GM08714 (cell line): ENCODE results near the gene MLLT6.
A peak's percentile ranks its signal among the peaks of the same experiment; 100 is the strongest.
"Not testable (repeated sequence)": the region's sequence is repeated elsewhere in the genome, so short reads cannot be mapped to it uniquely, and the experiment has no call there.

ENCODE experiments used
- H3K4me3 ChIP-seq: fragments of 200-500 bp; sonication (Bioruptor generic); 2 replicates; pipeline ENCODE4 v1.5.1; 2014; ENCODE audit warnings: mild to moderate bottlenecking, low read length, inconsistent platforms
- ZNF274 ChIP-seq: IDR thresholded peaks from 2 replicates; pipeline ENCODE4 v1.6.1; 2012; ENCODE audit warnings: mild to moderate bottlenecking, low read depth, low read length

MLLT6 gene

DNA sequence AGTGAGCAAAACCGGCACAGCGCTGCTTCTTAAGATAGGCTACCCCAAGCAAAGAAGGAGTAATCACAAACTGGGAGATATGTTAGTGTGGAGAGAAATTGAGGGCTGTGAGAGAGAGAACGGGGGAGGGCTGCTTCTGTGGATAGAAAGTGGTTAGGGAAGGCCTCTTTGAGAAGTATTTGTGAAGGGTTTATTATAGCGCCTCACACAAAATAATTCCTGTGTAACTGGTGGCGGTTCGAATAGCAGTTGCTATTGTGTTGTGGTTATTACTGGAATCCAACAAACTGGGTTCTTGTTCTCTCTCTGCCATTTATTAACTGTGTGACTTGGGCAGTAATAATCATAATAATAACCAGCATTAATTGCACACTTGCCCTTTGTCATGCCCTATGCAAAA, 15.9 kb downstream of the MLLT6 start:
- no peak for TF ChIP-seq ZNF274
- no peak overlapping the region for H3K4me3 ChIP-seq

DNA sequence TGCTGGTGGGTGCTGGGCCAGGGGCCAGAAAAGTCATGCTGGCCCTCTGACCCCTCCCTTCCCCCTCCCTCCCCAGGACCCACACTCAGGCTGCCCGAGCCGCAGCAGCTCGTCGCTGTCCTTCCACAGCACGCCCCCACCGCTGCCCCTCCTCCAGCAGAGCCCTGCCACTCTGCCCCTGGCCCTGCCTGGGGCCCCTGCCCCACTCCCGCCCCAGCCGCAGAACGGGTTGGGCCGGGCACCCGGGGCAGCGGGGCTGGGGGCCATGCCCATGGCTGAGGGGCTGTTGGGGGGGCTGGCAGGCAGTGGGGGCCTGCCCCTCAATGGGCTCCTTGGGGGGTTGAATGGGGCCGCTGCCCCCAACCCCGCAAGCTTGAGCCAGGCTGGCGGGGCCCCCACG, 16.7 kb downstream of the MLLT6 start:
- no peak for TF ChIP-seq ZNF274
- no peak overlapping the region for H3K4me3 ChIP-seq

DNA sequence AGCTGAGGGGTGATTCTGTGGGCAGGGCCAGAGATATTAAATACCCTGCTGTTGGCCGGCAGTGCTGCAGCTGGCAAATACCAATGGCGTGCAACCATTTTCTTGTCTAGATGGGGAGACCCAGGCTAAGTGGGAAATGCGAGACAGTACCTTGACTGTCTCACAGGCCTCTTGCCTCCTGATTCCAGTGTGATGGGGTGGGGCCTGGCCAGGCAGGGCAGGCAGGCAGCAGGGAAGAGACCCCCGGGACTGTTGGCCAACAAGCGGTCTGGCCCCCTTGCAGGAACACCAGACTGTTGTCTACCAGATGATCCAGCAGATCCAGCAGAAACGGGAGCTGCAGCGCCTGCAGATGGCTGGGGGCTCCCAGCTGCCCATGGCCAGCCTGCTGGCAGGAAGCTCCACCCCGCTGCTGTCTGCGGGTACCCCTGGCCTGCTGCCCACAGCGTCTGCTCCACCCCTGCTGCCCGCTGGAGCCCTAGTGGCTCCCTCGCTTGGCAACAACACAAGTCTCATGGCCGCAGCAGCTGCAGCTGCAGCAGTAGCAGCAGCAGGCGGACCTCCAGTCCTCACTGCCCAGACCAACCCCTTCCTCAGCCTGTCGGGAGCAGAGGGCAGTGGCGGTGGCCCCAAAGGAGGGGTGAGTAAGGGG, 19.4 kb downstream of the MLLT6 start:
- no peak for TF ChIP-seq ZNF274
- H3K4me3 ChIP-seq = no peak overlapping the region

DNA sequence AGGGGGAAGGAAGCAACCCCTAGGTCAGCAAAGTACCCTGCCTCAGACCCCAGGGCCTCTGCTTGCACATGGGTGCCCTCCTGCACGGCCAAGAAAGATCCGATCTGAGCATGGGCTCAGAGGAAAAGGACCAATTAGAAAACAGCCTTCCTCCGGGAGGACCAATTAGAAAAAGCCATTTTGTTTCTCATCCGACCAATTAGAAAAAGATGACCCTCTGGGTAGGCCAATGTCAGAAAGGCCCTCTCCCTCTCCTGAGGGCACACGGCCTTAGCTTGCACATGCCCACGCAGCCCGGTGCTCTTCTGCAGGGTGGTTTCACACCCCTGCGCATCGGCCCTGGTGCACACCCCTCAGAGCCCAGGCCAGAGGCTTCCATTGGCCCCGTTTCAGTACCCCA, 20.0 kb downstream of the MLLT6 start:
- TF ChIP-seq ZNF274 = no peak

DNA sequence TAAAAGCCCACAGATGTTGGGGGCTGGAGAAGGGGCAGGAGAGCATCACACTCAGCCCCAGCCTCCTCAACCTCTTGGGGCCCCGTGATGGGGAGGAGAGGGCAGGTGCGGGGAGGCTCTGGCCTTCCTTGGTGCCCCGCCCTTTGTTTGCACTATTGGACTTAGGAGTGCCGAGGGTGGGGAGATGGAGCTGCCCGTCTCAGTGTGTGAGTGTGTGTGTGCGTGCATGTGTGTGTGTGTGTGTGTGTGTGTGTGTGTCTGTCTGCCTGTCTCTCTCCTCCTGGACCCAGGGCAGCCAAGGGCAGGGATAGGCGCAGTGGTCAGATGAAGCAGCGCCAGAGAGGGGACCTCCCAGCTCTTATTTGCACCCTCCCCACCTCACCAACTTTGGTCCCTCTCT, 21.1 kb downstream of the MLLT6 start:
- not testable (repeated sequence) for H3K4me3 ChIP-seq

More for the DNA sequence above, 20.0 kb downstream of the MLLT6 start:
- H3K4me3 ChIP-seq = no peak overlapping the region

DNA sequence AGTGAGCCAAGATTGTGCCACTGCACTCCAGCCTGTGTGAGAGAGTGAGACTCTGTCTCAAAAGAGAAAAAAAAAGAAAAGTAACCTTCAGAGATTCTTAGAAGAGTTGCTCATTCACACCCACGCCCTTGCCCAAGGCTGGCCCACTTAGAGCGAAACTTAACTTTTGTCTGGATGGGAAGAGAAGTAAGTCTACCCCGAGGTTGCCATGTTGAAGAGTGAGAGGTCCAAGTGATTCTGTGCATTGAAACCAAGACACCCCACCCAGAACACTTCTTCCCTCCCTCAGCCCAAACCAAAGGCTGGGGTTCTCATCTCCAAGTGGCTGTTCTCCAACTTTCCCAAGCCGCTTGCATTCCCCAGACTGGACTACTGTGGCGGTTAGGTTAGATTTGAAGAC, 22.7 kb downstream of the MLLT6 start:
- no peak overlapping the region for H3K4me3 ChIP-seq
- TF ChIP-seq ZNF274 = no peak

DNA sequence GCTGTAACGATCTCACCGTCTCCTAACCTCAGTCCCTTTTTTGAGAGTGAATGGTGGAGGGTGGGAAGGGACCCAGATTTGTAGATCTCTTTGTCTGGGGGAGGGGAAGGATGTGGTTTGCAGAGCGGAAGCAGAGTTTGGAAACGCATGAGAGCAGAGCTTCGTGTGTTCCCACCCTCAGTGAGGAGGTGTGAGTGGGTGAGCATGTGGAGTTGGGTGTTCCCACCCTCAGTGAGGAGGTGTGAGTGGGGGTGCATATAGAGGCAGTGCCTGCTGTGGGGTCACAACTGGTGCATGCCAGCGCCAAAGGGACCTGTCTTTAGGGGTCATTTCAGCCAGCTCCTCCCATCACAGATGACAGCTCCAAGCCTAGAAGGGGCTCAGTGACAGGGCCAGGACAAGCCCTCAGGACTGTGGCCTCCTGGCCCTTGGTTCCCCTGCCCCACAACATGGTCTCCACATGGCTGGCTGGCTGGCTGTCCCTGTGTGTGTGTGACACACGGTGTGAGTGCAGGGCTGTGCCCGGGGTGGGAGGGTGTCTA, 23.3 kb downstream of the MLLT6 start:
- TF ChIP-seq ZNF274 = no peak
- no peak overlapping the region for H3K4me3 ChIP-seq

DNA sequence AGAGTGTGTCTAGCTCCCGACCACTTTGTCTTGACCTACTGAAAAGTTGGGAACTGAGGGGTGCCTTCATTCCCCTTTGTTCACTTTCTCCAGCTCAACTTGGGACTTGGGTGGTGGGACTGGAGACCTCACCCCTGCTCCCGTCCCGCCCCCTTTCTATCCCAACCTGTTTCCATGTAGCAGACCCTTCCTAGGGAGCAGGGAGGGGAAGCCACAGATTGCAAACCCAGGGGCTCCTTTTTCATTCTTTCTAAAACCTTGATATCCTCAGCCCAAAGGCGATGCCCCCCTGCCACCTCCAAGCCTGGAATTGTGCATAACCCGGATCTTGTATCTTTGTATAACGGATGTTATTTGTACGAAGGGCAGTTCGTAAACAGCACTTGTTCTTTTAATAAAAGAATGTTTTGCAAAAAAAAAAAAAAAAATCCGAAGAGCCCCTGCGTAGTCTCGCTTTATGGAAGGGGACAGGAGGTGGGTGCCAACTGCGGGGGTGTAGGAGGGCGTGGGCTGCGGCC, 24.4 kb downstream of the MLLT6 start:
- no peak for TF ChIP-seq ZNF274
- H3K4me3 ChIP-seq = peak overlapping the region; percentile 47; the same call in 1 of the 2 replicates

DNA sequence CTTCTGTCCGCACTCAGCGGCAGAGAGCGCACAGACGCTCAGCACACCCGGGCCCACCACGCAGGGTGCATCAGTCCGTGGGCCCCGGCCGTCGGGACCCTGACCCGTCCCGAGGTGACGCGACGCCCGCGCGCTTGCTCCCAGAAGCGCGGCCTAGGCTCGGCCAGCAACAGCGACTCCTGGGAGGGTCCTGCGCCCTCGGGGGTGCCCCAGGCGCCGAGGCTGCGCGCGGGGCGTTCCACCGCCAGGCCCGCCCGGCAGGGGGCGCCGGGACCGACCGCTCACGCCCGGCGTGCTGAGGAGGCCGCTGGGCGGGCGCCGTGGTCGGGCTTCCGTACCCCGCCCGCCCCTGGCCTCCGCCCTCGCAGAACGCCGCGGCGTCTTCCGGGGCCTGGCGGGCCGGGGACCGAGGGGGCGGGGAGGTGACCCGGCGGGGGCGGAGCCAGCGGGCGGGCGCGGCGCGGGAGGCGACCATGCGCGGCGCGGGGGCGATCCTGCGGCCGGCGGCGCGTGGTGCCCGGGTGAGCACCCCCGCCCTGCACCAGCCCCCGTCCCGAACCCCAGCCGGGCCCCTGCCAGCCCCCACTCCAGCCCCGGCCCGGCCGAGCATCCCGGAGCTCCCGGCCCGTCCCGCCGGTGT, 24.9 kb downstream of the MLLT6 start, which contains the start of gene CISD3:
Gene CISD3, plus strand, starts transcription at position 456 of the 640 bp plus-strand sequence. Its CDS starts 18 bp downstream, at position 474.
- TF ChIP-seq ZNF274 = no peak
- peak within 1 kb of the TSS; percentile 80 for H3K4me3 ChIP-seq

DNA sequence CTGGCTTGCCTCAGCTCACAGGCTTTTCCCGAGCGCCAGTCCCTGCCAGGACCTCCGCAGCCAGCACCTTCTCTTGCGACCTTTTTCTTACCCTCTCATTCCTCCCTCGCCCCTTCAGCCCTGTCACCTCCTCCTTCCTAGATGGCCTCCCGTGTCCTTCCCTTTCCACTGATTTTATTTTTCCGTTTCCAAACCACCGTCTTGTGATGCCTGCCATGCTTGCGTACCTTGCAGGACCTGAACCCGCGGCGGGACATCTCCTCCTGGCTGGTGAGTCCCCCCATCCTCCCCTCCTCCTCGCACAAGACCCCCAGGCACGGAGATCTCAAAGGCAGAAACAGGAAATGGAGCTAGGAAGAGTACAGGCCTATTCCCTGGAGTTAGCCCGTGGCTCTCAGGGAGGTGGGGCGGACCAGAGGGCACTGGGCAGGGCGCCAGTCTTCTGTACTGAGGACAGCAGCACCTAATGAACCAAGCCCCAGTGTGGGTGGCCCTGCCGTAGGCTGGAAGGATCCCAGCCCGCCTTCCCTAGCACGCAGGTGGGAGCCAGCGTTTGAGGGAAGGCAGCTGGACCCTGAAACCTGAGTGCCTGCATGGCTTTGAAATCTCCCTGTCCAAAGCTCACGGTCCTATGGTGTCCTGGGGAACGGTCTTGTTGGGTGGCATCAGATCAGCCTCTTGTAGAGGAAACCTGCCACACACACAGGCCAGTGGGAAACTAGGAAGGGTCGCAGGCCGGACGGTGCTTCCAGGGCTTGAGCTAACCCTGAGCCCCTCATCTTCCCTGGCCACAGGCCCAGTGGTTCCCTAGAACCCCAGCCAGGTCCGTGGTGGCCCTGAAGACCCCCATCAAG, 25.7 kb downstream of the MLLT6 start:
- peak overlapping the region; percentile 80 for H3K4me3 ChIP-seq
- TF ChIP-seq ZNF274 = no peak

DNA sequence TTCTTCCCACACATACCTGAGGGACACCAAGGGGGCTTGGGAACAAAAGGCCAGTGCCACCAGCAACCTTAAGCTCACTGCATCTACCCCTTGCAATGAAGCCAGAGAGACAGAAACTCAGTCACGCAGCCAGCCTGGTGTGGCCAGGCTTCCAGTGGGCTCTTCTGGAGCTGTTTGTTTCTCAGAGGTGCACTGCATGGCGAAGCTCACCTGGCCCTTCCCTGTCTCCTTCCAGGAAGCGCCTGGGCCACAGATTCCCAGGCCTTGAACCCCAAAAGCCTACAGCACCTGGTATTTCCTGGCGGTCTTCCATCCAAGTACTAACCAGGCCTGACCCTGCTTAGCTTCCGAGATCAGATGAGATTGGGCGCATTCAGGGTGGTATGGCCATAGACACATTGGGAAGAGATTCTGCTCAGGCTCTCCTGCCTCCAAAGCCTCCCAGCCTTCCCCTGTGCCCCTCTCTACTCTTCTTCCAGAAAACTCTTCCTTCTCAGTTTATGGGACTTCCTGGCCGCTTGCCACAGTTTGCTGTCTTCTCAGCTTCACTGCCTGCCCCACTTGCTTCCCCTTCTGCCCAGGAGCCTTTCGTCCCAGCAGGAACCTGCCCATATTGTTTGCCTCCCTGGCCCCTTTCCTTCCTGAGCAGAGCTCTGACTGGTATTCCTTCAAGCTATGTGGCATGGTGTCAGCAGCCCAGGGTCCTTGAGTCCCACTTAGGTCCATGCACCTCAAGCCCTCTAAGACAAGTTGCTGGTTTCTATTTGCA, 26.6 kb downstream of the MLLT6 start:
- no peak for TF ChIP-seq ZNF274
- H3K4me3 ChIP-seq = no peak overlapping the region

DNA sequence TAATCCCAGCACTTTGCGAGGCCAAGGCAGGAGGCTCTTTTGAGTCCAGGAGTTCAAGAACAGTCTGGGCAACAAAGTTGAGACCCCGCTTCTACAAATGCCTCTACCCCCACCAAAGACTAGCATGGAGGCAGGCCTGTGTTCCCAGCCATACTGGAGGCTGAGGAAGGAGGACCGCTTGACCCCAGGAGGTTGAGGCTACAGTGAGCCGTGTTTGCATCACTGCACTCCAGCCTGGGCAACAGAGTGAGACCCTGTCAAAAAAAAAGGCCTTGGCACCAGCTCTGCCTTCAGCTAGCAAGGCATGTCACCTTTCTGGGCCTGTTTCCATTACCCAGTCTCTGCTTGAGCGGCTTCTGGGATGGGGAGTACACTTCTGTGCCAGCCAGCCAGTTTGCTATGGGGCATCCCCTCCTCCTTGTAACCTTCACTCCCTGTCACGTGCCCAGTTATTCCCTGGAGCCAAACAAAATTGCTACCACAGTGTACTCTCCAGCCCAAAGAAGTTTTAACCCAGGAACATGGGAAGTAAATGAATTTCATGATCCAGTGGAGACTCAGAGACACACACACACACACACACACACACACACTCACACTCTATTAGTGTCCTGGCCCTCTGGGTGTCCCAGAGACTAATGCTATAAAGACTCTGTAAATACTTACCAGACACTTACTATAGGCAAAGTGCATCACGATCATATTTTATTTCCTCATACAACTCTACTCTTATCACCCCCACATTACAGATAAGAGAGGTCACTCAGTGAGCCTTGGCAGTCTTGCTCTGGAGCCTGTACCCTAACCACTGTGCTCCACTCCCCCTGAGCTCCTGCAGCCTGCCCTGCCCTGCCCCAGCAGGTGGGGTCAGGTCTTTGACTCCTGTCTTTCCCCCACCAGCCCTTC, 27.6 kb downstream of the MLLT6 start:
- TF ChIP-seq ZNF274 = no peak
- H3K4me3 ChIP-seq = no peak overlapping the region
